ENCODE measurements around the gene BEND7.

Gene BEND7

GRCh38 chr10:13567030-13567429 is 38.2 kb upstream of the BEND7 start:
- H3K9me2 ChIP-seq (replicated peaks; ENCODE audit: control insufficient read depth, low read length): no peaks in the 10 kb centered on the region

GRCh38 chr10:13564576-13564975 is 35.8 kb upstream of the BEND7 start:
- TF ChIP-seq CTCF (IDR thresholded peaks at IDR 0.05; ENCODE audit: low read depth, low read length, poor library complexity, severe bottlenecking) (no peak), EZH2phosphoT487 (IDR thresholded peaks at IDR 0.05; ENCODE audit: borderline replicate concordance, low read length) (no peak)
- no peaks in the 10 kb centered on the region for H3K9me2 ChIP-seq (replicated peaks; ENCODE audit: control insufficient read depth, low read length)
- no peaks in the 10 kb centered on the region for H3K9me3 ChIP-seq (ENCODE audit: control insufficient read depth, insufficient read depth, low read length)
- peaks cover 3% of the 10 kb centered on the region; the same call in 1 of the 2 replicates for H3K27me3 ChIP-seq (ENCODE audit: control insufficient read depth, low read length)
- H4K20me1 ChIP-seq (ENCODE audit: control insufficient read depth, insufficient read depth, low read depth, low read length): no peaks in the 10 kb centered on the region
- no peaks in the 10 kb centered on the region for H3K4me1 ChIP-seq (ENCODE audit: control insufficient read depth, low read length)
- H3K36me3 ChIP-seq (ENCODE audit: control insufficient read depth, low read length): no peaks in the 10 kb centered on the region
- H3K27ac ChIP-seq (ENCODE audit: low read depth, low read length): no peak overlapping the region
- no peaks in the 10 kb centered on the region for H3F3A ChIP-seq (ENCODE audit: control insufficient read depth, insufficient read depth)
- H3K79me2 ChIP-seq (ENCODE audit: control insufficient read depth, low read length): no peaks in the 10 kb centered on the region
- H3K4me2 ChIP-seq (ENCODE audit: low read length): no peak overlapping the region
- H3K4me3 ChIP-seq (ENCODE audit: low read length): no peak overlapping the region

More at GRCh38 chr10:13567030-13567429, 38.2 kb upstream of the BEND7 start:
- Histone ChIP-seq H3K4me1 (ENCODE audit: control insufficient read depth, low read length) (no peaks in the 10 kb centered on the region), H3K4me2 (ENCODE audit: low read length) (no peak overlapping the region), H4K20me1 (ENCODE audit: control insufficient read depth, insufficient read depth, low read depth, low read length) (no peaks in the 10 kb centered on the region), H3K36me3 (ENCODE audit: control insufficient read depth, low read length) (no peaks in the 10 kb centered on the region), H3K27me3 (ENCODE audit: control insufficient read depth, low read length) (peaks cover 3% of the 10 kb centered on the region; the same call in 1 of the 2 replicates), H3K27ac (ENCODE audit: low read depth, low read length) (no peak overlapping the region), H3K4me3 (ENCODE audit: low read length) (no peak overlapping the region), H3K9me3 (ENCODE audit: control insufficient read depth, insufficient read depth, low read length) (no peaks in the 10 kb centered on the region), H3K79me2 (ENCODE audit: control insufficient read depth, low read length) (no peaks in the 10 kb centered on the region), H3F3A (ENCODE audit: control insufficient read depth, insufficient read depth) (no peaks in the 10 kb centered on the region)
- no peak for TF ChIP-seq EZH2phosphoT487 (IDR thresholded peaks at IDR 0.05; ENCODE audit: borderline replicate concordance, low read length)
- no peak for TF ChIP-seq CTCF (IDR thresholded peaks at IDR 0.05; ENCODE audit: low read depth, low read length, poor library complexity, severe bottlenecking)

GRCh38 chr10:13563481-13564445 is 34.9 kb upstream of the BEND7 start:
- H3K9me2 ChIP-seq (replicated peaks; ENCODE audit: control insufficient read depth, low read length): no peaks in the 10 kb centered on the region
- H3K79me2 ChIP-seq (ENCODE audit: control insufficient read depth, low read length): no peaks in the 10 kb centered on the region
- H3K27ac ChIP-seq (ENCODE audit: low read depth, low read length): no peak overlapping the region
- TF ChIP-seq EZH2phosphoT487 (IDR thresholded peaks at IDR 0.05; ENCODE audit: borderline replicate concordance, low read length) (no peak), CTCF (IDR thresholded peaks at IDR 0.05; ENCODE audit: low read depth, low read length, poor library complexity, severe bottlenecking) (no peak)
- H3F3A ChIP-seq (ENCODE audit: control insufficient read depth, insufficient read depth): no peaks in the 10 kb centered on the region
- H3K36me3 ChIP-seq (ENCODE audit: control insufficient read depth, low read length): no peaks in the 10 kb centered on the region
- no peak overlapping the region for H3K4me2 ChIP-seq (ENCODE audit: low read length)
- no peaks in the 10 kb centered on the region for H4K20me1 ChIP-seq (ENCODE audit: control insufficient read depth, insufficient read depth, low read depth, low read length)
- H3K4me3 ChIP-seq (ENCODE audit: low read length): no peak overlapping the region
- no peaks in the 10 kb centered on the region for H3K9me3 ChIP-seq (ENCODE audit: control insufficient read depth, insufficient read depth, low read length)
- H3K4me1 ChIP-seq (ENCODE audit: control insufficient read depth, low read length): no peaks in the 10 kb centered on the region
- peaks cover 2% of the 10 kb centered on the region; the same call in 1 of the 2 replicates for H3K27me3 ChIP-seq (ENCODE audit: control insufficient read depth, low read length)
